ENCODE results near the gene MAST4. TPM values are rescaled to one million over a fixed set of nuclear protein-coding genes. Genes with fewer than 3 reads are reported as not detected.
A peak's percentile ranks its signal among the peaks of the same experiment; 100 is the strongest.

The MAST4 gene
- total and polyA plus RNA-seq, 5 donors: 18.9 to 71.5 (median 52.4) TPM

DNA sequence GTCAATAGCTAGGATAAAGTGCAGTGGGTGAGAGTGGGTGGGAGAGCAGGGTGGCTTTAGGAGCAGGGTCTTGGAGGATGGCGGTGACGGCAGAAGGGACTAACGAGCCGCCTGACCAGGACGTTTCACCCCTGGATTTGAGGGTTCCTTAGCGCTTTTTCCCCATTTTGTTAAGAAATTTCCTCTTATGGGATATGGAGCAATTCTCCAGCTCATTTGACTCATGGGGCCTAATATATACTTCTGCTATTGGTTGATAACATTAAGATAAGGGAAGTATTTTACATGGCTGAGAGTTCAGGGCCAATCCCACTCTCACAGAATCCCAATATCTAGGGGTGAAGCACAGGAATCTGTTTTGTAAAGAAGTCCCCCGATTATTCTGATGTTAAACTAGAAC, 582.8 kb downstream of the MAST4 start:
- ATAC-seq (no peak), DNase-seq (no peak)
- H3K27me3 ChIP-seq (ENCODE audit: control insufficient read depth, insufficient read depth): no peaks in the 10 kb centered on the region
- H3K4me3 ChIP-seq (ENCODE audit: low read length): no peak overlapping the region
- 94% methylated on average over 7 of the region's 7 CpGs for WGBS
- intact Hi-C loops (cut with DNase I): no loop called here
- no peak overlapping the region for H3K27ac ChIP-seq (ENCODE audit: low read length)
- no peaks in the 10 kb centered on the region for H3K9me3 ChIP-seq (ENCODE audit: control insufficient read depth, low read length)
- no peaks in the 10 kb centered on the region for H3K4me1 ChIP-seq (ENCODE audit: control insufficient read depth, insufficient read depth, low read length)

- 96% methylated on average over 5 of the region's 5 CpGs for WGBS
- ATAC-seq (no peak), DNase-seq (no peak)
- intact Hi-C loops (cut with DNase I): no loop called here
- Histone ChIP-seq H3K27ac (ENCODE audit: low read length) (no peak overlapping the region), H3K4me3 (ENCODE audit: low read length) (no peak overlapping the region), H3K27me3 (ENCODE audit: control insufficient read depth, insufficient read depth) (no peaks in the 10 kb centered on the region), H3K9me3 (ENCODE audit: control insufficient read depth, low read length) (no peaks in the 10 kb centered on the region), H3K4me1 (ENCODE audit: control insufficient read depth, insufficient read depth, low read length) (no peaks in the 10 kb centered on the region)
Observed at GRCh38 chr5:67179697-67180361, 583.6 kb downstream of the MAST4 start.

- ATAC-seq: peak; percentile 22 to 44
- 64% methylated on average over 5 of the region's 5 CpGs for WGBS
Observed at GRCh38 chr5:67181648-67182221, 585.5 kb downstream of the MAST4 start.

GRCh38 chr5:67182301-67182790, 586.2 kb downstream of the MAST4 start:
- DNase-seq (peak; percentile 76 to 81 (median 78)), ATAC-seq (peak; percentile 96 to 99)
- WGBS: 25% methylated on average over 6 of the region's 6 CpGs
- intact Hi-C loops (cut with DNase I): no loop called here
- Histone ChIP-seq H3K9me3 (ENCODE audit: control insufficient read depth, low read length) (no peaks in the 10 kb centered on the region), H3K27me3 (ENCODE audit: control insufficient read depth, insufficient read depth) (no peaks in the 10 kb centered on the region), H3K27ac (ENCODE audit: low read length) (no peak overlapping the region), H3K4me3 (ENCODE audit: low read length) (no peak overlapping the region), H3K4me1 (ENCODE audit: control insufficient read depth, insufficient read depth, low read length) (no peaks in the 10 kb centered on the region)

More at GRCh38 chr5:67181648-67182221, 585.5 kb downstream of the MAST4 start:
- H3K27ac ChIP-seq (ENCODE audit: low read length): no peak overlapping the region
- no peak overlapping the region for H3K4me3 ChIP-seq (ENCODE audit: low read length)
- H3K9me3 ChIP-seq (ENCODE audit: control insufficient read depth, low read length): no peaks in the 10 kb centered on the region
- no peak for DNase-seq
- H3K27me3 ChIP-seq (ENCODE audit: control insufficient read depth, insufficient read depth): no peaks in the 10 kb centered on the region
- intact Hi-C loops (cut with DNase I): no loop called here
- no peaks in the 10 kb centered on the region for H3K4me1 ChIP-seq (ENCODE audit: control insufficient read depth, insufficient read depth, low read length)

GRCh38 chr5:67183859-67184258, 587.7 kb downstream of the MAST4 start:
- Histone ChIP-seq H3K4me3 (ENCODE audit: low read length) (no peak overlapping the region), H3K9me3 (ENCODE audit: control insufficient read depth, low read length) (no peaks in the 10 kb centered on the region), H3K27ac (ENCODE audit: low read length) (no peak overlapping the region), H3K27me3 (ENCODE audit: control insufficient read depth, insufficient read depth) (no peaks in the 10 kb centered on the region), H3K4me1 (ENCODE audit: control insufficient read depth, insufficient read depth, low read length) (no peaks in the 10 kb centered on the region)
- WGBS: 91% methylated on average over 3 of the region's 3 CpGs
- DNase-seq: no peak
- intact Hi-C loops (cut with DNase I): no loop called here
- ATAC-seq: no peak

- no peaks in the 10 kb centered on the region for H3K9me3 ChIP-seq (ENCODE audit: control insufficient read depth, low read length)
- H3K27ac ChIP-seq (ENCODE audit: low read length): no peak overlapping the region
- no peak for ATAC-seq
- no peaks in the 10 kb centered on the region for H3K27me3 ChIP-seq (ENCODE audit: control insufficient read depth, insufficient read depth)
- H3K4me1 ChIP-seq (ENCODE audit: control insufficient read depth, insufficient read depth, low read length): no peaks in the 10 kb centered on the region
- 63% methylated on average over 1 of the region's 1 CpG for WGBS
- no peak overlapping the region for H3K4me3 ChIP-seq (ENCODE audit: low read length)
- intact Hi-C loops (cut with DNase I): no loop called here
- no peak for DNase-seq
Observed at GRCh38 chr5:67187006-67187715, 591.0 kb downstream of the MAST4 start.

DNA sequence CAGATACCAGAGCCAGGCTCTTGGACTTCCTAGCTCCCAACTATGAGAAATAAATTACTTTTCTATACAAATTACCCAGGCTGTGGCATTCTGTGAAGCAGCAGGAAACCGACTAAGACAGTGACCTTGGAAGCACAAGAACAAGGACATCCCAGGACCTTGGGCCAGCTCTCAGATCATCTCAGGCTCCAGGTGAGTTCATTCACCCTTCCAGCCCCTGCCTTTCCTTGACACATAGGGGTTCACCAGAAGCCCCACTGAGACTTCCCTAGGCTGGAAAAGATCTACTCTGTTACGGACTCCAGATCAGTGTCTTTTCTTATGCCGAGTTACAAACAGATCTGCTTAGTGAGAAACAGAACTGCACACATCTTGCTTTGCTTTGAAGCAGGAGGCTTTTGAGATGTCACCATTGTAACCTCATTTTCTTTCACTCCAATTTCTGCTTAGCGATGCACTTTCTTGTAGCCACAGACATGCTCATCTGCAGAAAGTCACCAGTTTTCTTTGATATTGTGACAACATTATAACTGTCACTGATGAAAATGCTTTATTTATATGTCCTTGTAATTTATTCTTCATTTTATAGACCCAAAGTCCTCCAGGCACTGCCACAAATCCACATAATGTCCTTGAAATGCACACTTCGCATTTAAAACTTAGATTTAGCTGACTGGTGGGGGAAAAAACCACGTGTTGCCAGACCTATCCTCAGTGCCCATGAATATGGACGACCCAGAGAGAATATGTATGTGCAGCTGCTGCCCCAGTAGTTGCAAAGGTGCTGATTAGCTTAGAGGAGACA, 592.3 kb downstream of the MAST4 start:
- H3K4me3 ChIP-seq (ENCODE audit: low read length): no peak overlapping the region
- ATAC-seq: no peak

DNA sequence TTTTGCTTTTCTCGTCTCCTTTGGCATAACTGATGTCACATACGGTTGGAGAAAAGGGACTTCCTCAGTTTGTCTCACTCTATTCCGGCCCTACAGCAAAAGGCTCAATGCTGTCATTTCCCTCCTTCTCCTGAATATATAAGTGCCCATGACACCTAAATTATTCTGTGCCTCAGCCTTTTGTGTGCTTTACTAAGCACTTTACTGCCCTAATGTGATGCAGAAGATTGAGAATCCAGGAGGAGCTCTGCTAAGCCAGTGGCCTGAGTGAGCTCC, 592.8 kb downstream of the MAST4 start:
- intact Hi-C loops (cut with DNase I): no loop called here
- no peak for ATAC-seq
- H3K27ac ChIP-seq (ENCODE audit: low read length): no peak overlapping the region

More for the DNA sequence above, 592.3 kb downstream of the MAST4 start:
- no peak for DNase-seq
- 91% methylated on average over 7 of the region's 7 CpGs for WGBS
- Histone ChIP-seq H3K9me3 (ENCODE audit: control insufficient read depth, low read length) (no peaks in the 10 kb centered on the region), H3K27me3 (ENCODE audit: control insufficient read depth, insufficient read depth) (no peaks in the 10 kb centered on the region), H3K4me1 (ENCODE audit: control insufficient read depth, insufficient read depth, low read length) (no peaks in the 10 kb centered on the region), H3K27ac (ENCODE audit: low read length) (no peak overlapping the region)
- intact Hi-C loops (cut with DNase I): no loop called here

GRCh38 chr5:67189931-67190330, 593.7 kb downstream of the MAST4 start:
- ATAC-seq (no peak), DNase-seq (no peak)
- WGBS: 94% methylated on average over 1 of the region's 1 CpG
- Histone ChIP-seq H3K4me3 (ENCODE audit: low read length) (no peak overlapping the region), H3K4me1 (ENCODE audit: control insufficient read depth, insufficient read depth, low read length) (no peaks in the 10 kb centered on the region), H3K9me3 (ENCODE audit: control insufficient read depth, low read length) (no peaks in the 10 kb centered on the region), H3K27me3 (ENCODE audit: control insufficient read depth, insufficient read depth) (no peaks in the 10 kb centered on the region), H3K27ac (ENCODE audit: low read length) (no peak overlapping the region)
- intact Hi-C loops (cut with DNase I): no loop called here

More for the DNA sequence above, 592.8 kb downstream of the MAST4 start:
- Histone ChIP-seq H3K27me3 (ENCODE audit: control insufficient read depth, insufficient read depth) (no peaks in the 10 kb centered on the region), H3K9me3 (ENCODE audit: control insufficient read depth, low read length) (no peaks in the 10 kb centered on the region), H3K4me3 (ENCODE audit: low read length) (no peak overlapping the region), H3K4me1 (ENCODE audit: control insufficient read depth, insufficient read depth, low read length) (no peaks in the 10 kb centered on the region)
- DNase-seq: no peak
- WGBS: 90% methylated on average over 3 of the region's 3 CpGs

DNA sequence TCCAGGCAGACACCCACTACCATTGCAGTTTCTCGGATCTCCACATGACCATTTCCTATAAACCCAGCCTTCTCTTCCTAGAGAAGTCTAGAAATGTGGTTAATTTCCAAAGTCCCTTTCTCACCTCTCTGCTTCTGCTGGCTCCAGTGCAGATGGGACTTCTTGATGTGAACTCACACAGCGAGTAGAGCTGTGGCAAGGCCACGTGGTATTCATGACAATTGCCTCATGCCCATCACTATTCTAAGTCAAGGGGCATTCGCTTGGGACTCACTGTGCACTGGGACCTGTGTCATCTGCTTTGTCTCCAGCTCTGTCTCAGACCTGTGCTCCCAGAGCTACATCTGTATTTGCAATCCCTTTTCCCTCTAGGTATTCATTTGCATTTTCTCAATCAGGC, 594.2 kb downstream of the MAST4 start:
- Histone ChIP-seq H3K9me3 (ENCODE audit: control insufficient read depth, low read length) (no peaks in the 10 kb centered on the region), H3K27me3 (ENCODE audit: control insufficient read depth, insufficient read depth) (no peaks in the 10 kb centered on the region), H3K27ac (ENCODE audit: low read length) (no peak overlapping the region), H3K4me3 (ENCODE audit: low read length) (no peak overlapping the region), H3K4me1 (ENCODE audit: control insufficient read depth, insufficient read depth, low read length) (no peaks in the 10 kb centered on the region)
- WGBS: 93% methylated on average over 4 of the region's 4 CpGs
- DNase-seq (no peak), ATAC-seq (no peak)
- intact Hi-C loops (cut with DNase I): no loop called here

GRCh38 chr5:67190861-67191260, 594.7 kb downstream of the MAST4 start:
- ATAC-seq (no peak), DNase-seq (no peak)
- Histone ChIP-seq H3K9me3 (ENCODE audit: control insufficient read depth, low read length) (no peaks in the 10 kb centered on the region), H3K27me3 (ENCODE audit: control insufficient read depth, insufficient read depth) (no peaks in the 10 kb centered on the region), H3K27ac (ENCODE audit: low read length) (no peak overlapping the region), H3K4me3 (ENCODE audit: low read length) (no peak overlapping the region), H3K4me1 (ENCODE audit: control insufficient read depth, insufficient read depth, low read length) (no peaks in the 10 kb centered on the region)
- intact Hi-C loops (cut with DNase I): no loop called here
- WGBS: 44% methylated on average over 5 of the region's 5 CpGs

All from right cardiac atrium (tissue), 5 donors.